GM19238 (cell line): ENCODE data around the gene KRTAP12-3.
"Not testable (repeated sequence)": the region's sequence is repeated elsewhere in the genome, so short reads cannot be mapped to it uniquely, and the experiment has no call there.

ENCODE experiments used
- DNase-seq: peaks from one replicate; pipeline ENCODE4 v3.0.0; 2011; ENCODE audit warnings: low spot score; ENCODE audit not compliant: insufficient read length

Gene KRTAP12-3

GRCh38 chr21:44657635-44658540, at the start of gene KRTAP12-3:
Gene KRTAP12-3 (plus strand): TSS chr21:44657932. CDS start chr21:44657980, 48 bp downstream.
- DNase-seq = no peak

GRCh38 chr21:44609193-44609592, 48.5 kb upstream of the KRTAP12-3 start:
- DNase-seq = no peak

GRCh38 chr21:44610157-44610843, 47.4 kb upstream of the KRTAP12-3 start:
- DNase-seq = not testable (repeated sequence)

- DNase-seq = no peak
These were observed 46.2 kb upstream of the KRTAP12-3 start for GRCh38 chr21:44611551-44611950.

- DNase-seq = no peak
These were observed 45.7 kb upstream of the KRTAP12-3 start, which contains the start of gene KRTAP10-8 for GRCh38 chr21:44612029-44612486. Gene KRTAP10-8 (plus strand): TSS chr21:44612079. CDS start chr21:44612101, 22 bp downstream.

GRCh38 chr21:44612669-44613229, 45.0 kb upstream of the KRTAP12-3 start:
- DNase-seq = no peak

- no peak for DNase-seq
These were observed 44.2 kb upstream of the KRTAP12-3 start for GRCh38 chr21:44613386-44614155.

- DNase-seq = no peak
These were observed 43.5 kb upstream of the KRTAP12-3 start for GRCh38 chr21:44614161-44614631.

- no peak for DNase-seq
These were observed 42.8 kb upstream of the KRTAP12-3 start for GRCh38 chr21:44614961-44615391.

GRCh38 chr21:44615466-44615865, 42.3 kb upstream of the KRTAP12-3 start:
- DNase-seq = no peak

GRCh38 chr21:44615911-44616590, 41.7 kb upstream of the KRTAP12-3 start:
- no peak for DNase-seq

GRCh38 chr21:44616591-44616926, 41.2 kb upstream of the KRTAP12-3 start:
- no peak for DNase-seq

- DNase-seq = no peak
These were observed 40.6 kb upstream of the KRTAP12-3 start for GRCh38 chr21:44617071-44617501.

GRCh38 chr21:44618504-44618903, 39.2 kb upstream of the KRTAP12-3 start:
- no peak for DNase-seq

GRCh38 chr21:44618909-44619308, 38.8 kb upstream of the KRTAP12-3 start:
- no peak for DNase-seq

GRCh38 chr21:44619886-44620285, 37.8 kb upstream of the KRTAP12-3 start:
- no peak for DNase-seq

GRCh38 chr21:44623575-44623974, 34.2 kb upstream of the KRTAP12-3 start:
- DNase-seq = no peak

GRCh38 chr21:44625756-44626155, 32.0 kb upstream of the KRTAP12-3 start:
- no peak for DNase-seq

GRCh38 chr21:44626262-44626661, 31.5 kb upstream of the KRTAP12-3 start:
- no peak for DNase-seq

- no peak for DNase-seq
These were observed 31.0 kb upstream of the KRTAP12-3 start, which contains the start of gene KRTAP10-9 for GRCh38 chr21:44626673-44627143. Gene KRTAP10-9 (plus strand): TSS chr21:44627093. CDS start chr21:44627172, 79 bp downstream.
